Loucy (cell line): ENCODE measurements around the gene MAPK8IP1.

Experiments
- CTCF ChIP-seq: fragments of 200-600 bp; sonication (generic); conservative IDR thresholded peaks from 2 replicates; pipeline ENCODE4 v1.5.1; 2014; ENCODE audit warnings: mild to moderate bottlenecking, antibody characterized with exemption, low read length
- EZH2phosphoT487 ChIP-seq: fragments of 200-600 bp; IDR thresholded peaks from 2 replicates; pipeline ENCODE4 v1.6.1; 2018; ENCODE audit warnings: antibody characterized with exemption, mild to moderate bottlenecking, moderate library complexity, borderline replicate concordance

DNA sequence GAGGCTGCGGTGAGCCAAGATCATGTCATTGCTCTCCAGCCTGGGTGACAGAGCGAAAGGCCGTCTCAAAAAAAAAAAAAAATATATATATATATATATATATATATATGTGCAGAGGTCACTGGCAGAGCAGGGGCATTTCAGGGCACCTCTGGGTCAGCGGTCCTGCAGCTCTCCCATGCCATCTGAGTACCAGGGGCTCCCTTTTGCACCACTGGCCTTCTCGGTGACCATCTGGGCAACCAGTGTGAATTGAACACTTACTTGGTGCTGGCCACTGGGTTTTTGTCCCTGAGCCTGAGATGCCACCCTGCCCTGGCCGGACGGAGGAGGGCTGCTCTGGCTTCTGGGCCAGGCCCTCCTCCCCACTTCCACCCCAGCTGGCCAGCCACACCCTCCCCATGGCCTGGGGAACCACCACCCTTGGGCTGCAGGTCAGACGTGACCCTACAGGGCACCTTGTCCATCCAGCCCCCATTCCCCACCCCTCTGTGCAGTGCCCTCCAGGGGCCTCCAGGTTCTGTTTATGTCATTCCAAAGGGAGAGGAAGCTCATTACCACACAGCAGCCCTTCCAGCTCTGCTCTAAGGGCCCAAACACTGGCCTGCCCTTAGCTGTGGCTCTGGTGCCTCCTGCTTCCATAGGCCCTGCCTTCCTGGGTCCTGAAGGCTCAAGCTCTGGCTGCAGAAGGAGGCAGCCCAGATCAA is 10.3 kb downstream of the MAPK8IP1 start:
- TF ChIP-seq CTCF (no peak), EZH2phosphoT487 (no peak)
